ENCODE data around the gene GUCY1B1.
A peak's percentile ranks its signal among the peaks of the same experiment; 100 is the strongest.
"Not testable (repeated sequence)": the region's sequence is repeated elsewhere in the genome, so short reads cannot be mapped to it uniquely, and the experiment has no call there.

GUCY1B1 gene

DNA sequence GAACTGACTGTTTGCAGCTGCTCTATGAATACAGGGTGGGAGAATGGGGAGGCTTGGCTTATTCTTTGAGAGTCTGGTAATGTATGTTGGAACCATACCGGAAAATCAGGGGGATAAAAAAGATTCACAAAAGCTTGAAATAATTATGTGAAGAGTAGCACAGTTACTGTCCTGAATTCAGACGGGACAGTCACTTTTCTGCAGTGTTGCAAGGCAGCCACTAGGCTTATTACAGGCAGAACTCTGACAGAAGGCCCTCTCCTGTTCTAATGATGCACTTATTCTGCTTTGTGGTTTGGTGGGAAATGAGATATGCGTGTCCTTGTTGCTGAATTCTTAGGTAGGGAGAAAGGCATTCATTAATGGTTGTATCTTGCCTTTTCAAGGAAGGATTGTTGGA is 37.2 kb downstream of the GUCY1B1 start:
- no peak for DNase-seq (ENCODE audit: low spot score)
- WGBS, 2 donors (ENCODE audit: extremely low coverage in 2 of 2, insufficient read length in 2 of 2, insufficient replicate concordance in 1 of 2) = no CpG with 5 or more reads among the region's 3 CpGs
- H3K36me3 ChIP-seq (replicated peaks in 1 of 2; ENCODE audit: control insufficient read depth in 2 of 2, insufficient read depth in 2 of 2, low read length in 2 of 2) = peaks cover 0 to 2% of the 10 kb centered on the region in 2 donors
- H2BK15ac ChIP-seq (ENCODE audit: low read length) = no peak overlapping the region
- no peaks in the 10 kb centered on the region for H3K27me3 ChIP-seq (ENCODE audit: control insufficient read depth in 3 of 3, insufficient read depth in 3 of 3, low read depth in 1 of 3, low read length in 3 of 3)
- no peak overlapping the region for H4K91ac ChIP-seq (ENCODE audit: low read depth, low read length, poor library complexity)
- H2BK12ac ChIP-seq (ENCODE audit: low read length) = no peak overlapping the region
- no peak overlapping the region for H3K9ac ChIP-seq (ENCODE audit: low read depth, low read length, poor library complexity)
- H3K4ac ChIP-seq (ENCODE audit: low read length) = no peak overlapping the region
- H3K4me2 ChIP-seq (ENCODE audit: insufficient read depth, low read length, poor library complexity, severe bottlenecking) = no peak overlapping the region
- H3K27ac ChIP-seq (replicated peaks; ENCODE audit: low read length) = no peak overlapping the region
- H2BK120ac ChIP-seq (ENCODE audit: low read depth, low read length) = no peak overlapping the region
- H3K14ac ChIP-seq (ENCODE audit: low read length) = no peak overlapping the region
- H2AFZ ChIP-seq (ENCODE audit: low read length) = no peak overlapping the region
- H2AK5ac ChIP-seq (ENCODE audit: low read depth, low read length) = no peak overlapping the region
- no peak overlapping the region for H2BK5ac ChIP-seq (ENCODE audit: low read length)
- no peak overlapping the region for H4K8ac ChIP-seq (ENCODE audit: low read depth, low read length)
- H3K23ac ChIP-seq (ENCODE audit: low read depth, low read length, poor library complexity) = no peak overlapping the region
- no peak overlapping the region for H3K18ac ChIP-seq (ENCODE audit: low read length)
- H3K4me3 ChIP-seq (ENCODE audit: low read length in 2 of 2) = no peak overlapping the region
- no peaks in the 10 kb centered on the region for H3K4me1 ChIP-seq (ENCODE audit: control insufficient read depth in 2 of 2, insufficient read depth in 1 of 2, low read depth in 1 of 2, low read length in 2 of 2)
- no peaks in the 10 kb centered on the region for H3K9me3 ChIP-seq (replicated peaks in 1 of 2; ENCODE audit: control insufficient read depth in 2 of 2, insufficient read depth in 1 of 2, low read depth in 1 of 2, low read length in 2 of 2)
- H3K79me1 ChIP-seq (ENCODE audit: low read depth, low read length) = no peaks in the 10 kb centered on the region

DNA sequence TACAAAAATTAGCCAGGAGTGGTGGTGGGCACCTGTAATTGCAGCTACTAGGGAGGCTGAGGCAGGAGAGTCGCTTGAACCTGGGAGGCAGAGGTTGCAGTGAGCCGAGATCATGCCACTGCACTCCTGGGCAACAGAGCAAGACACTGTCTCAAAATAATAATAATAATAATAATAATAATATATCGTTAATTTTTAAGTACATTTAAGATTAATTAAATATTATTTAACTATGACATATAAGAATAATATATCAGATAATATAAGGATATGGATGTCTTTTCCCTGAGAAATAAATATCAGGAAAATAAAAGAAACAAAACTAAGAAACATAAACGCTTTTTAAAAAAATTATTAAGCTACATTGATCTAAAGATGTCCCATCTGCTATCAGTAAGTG is 38.8 kb downstream of the GUCY1B1 start:
- H2BK120ac ChIP-seq (ENCODE audit: low read depth, low read length); H3K36me3 ChIP-seq (replicated peaks in 1 of 2; ENCODE audit: control insufficient read depth in 2 of 2, insufficient read depth in 2 of 2, low read length in 2 of 2); H2AFZ ChIP-seq (ENCODE audit: low read length); H4K8ac ChIP-seq (ENCODE audit: low read depth, low read length); H2AK5ac ChIP-seq (ENCODE audit: low read depth, low read length); H3K79me1 ChIP-seq (ENCODE audit: low read depth, low read length); H2BK15ac ChIP-seq (ENCODE audit: low read length); H4K91ac ChIP-seq (ENCODE audit: low read depth, low read length, poor library complexity); H3K9ac ChIP-seq (ENCODE audit: low read depth, low read length, poor library complexity); H3K4me1 ChIP-seq (ENCODE audit: control insufficient read depth in 2 of 2, insufficient read depth in 1 of 2, low read depth in 1 of 2, low read length in 2 of 2); H3K27me3 ChIP-seq (ENCODE audit: control insufficient read depth in 3 of 3, insufficient read depth in 3 of 3, low read depth in 1 of 3, low read length in 3 of 3); H3K27ac ChIP-seq (replicated peaks; ENCODE audit: low read length); H2BK5ac ChIP-seq (ENCODE audit: low read length); H3K9me3 ChIP-seq (replicated peaks in 1 of 2; ENCODE audit: control insufficient read depth in 2 of 2, insufficient read depth in 1 of 2, low read depth in 1 of 2, low read length in 2 of 2); H3K4me2 ChIP-seq (ENCODE audit: insufficient read depth, low read length, poor library complexity, severe bottlenecking); H3K4me3 ChIP-seq (ENCODE audit: low read length in 2 of 2); H3K18ac ChIP-seq (ENCODE audit: low read length); H3K4ac ChIP-seq (ENCODE audit: low read length); DNase-seq (ENCODE audit: low spot score); H3K23ac ChIP-seq (ENCODE audit: low read depth, low read length, poor library complexity); H3K14ac ChIP-seq (ENCODE audit: low read length); H2BK12ac ChIP-seq (ENCODE audit: low read length): not testable (repeated sequence)
- WGBS, 2 donors (ENCODE audit: extremely low coverage in 2 of 2, insufficient read length in 2 of 2, insufficient replicate concordance in 1 of 2) = no CpG with 5 or more reads among the region's 4 CpGs

DNA sequence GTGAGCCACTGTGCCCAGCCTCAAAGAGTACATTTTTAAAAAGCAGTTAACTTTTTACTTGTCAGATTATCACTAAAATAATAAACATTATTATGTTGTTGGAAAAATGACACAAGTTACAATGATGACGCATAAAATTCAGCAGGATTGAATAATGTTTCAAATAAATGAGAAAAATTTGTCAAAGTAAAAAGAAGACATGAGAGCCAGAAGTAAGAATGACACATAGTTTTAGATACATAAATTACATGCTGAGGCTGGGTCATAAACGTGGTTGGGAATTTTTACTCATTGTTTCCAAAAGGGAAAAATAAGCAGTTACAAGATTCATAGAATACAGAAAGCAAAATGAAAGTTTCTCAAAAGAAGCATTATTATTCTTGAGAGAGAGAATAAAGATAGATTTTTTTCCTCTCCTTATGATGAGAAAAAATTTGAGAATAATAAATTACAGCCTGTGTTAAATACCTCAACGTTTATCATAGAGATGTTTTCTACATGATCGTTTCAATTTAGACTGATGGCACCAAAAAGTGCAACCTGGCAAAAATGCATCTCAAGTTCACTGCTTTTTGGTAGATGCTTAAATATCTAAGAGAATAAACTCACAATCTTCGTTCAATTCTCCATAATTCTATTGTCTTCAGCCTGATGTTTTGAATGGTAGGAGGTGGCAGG is 40.4 kb downstream of the GUCY1B1 start:
- no peak overlapping the region for H2AFZ ChIP-seq (ENCODE audit: low read length)
- H3K4me2 ChIP-seq (ENCODE audit: insufficient read depth, low read length, poor library complexity, severe bottlenecking) = no peak overlapping the region
- no peak overlapping the region for H2BK12ac ChIP-seq (ENCODE audit: low read length)
- H3K27me3 ChIP-seq (ENCODE audit: control insufficient read depth in 3 of 3, insufficient read depth in 3 of 3, low read depth in 1 of 3, low read length in 3 of 3) = no peaks in the 10 kb centered on the region
- no CpG with 5 or more reads among the region's 5 CpGs for WGBS, 2 donors (ENCODE audit: extremely low coverage in 2 of 2, insufficient read length in 2 of 2, insufficient replicate concordance in 1 of 2)
- no peaks in the 10 kb centered on the region for H3K4me1 ChIP-seq (ENCODE audit: control insufficient read depth in 2 of 2, insufficient read depth in 1 of 2, low read depth in 1 of 2, low read length in 2 of 2)
- H4K91ac ChIP-seq (ENCODE audit: low read depth, low read length, poor library complexity) = no peak overlapping the region
- H3K9ac ChIP-seq (ENCODE audit: low read depth, low read length, poor library complexity) = no peak overlapping the region
- H2BK120ac ChIP-seq (ENCODE audit: low read depth, low read length) = no peak overlapping the region
- H2BK5ac ChIP-seq (ENCODE audit: low read length) = no peak overlapping the region
- no peak overlapping the region for H3K4ac ChIP-seq (ENCODE audit: low read length)
- no peak for DNase-seq (ENCODE audit: low spot score)
- H4K8ac ChIP-seq (ENCODE audit: low read depth, low read length) = no peak overlapping the region
- no peak overlapping the region for H3K14ac ChIP-seq (ENCODE audit: low read length)
- no peak overlapping the region for H3K23ac ChIP-seq (ENCODE audit: low read depth, low read length, poor library complexity)
- no peak overlapping the region for H3K4me3 ChIP-seq (ENCODE audit: low read length in 2 of 2)
- no peak overlapping the region for H3K27ac ChIP-seq (replicated peaks; ENCODE audit: low read length)
- no peak overlapping the region for H3K18ac ChIP-seq (ENCODE audit: low read length)
- no peaks in the 10 kb centered on the region for H3K9me3 ChIP-seq (replicated peaks in 1 of 2; ENCODE audit: control insufficient read depth in 2 of 2, insufficient read depth in 1 of 2, low read depth in 1 of 2, low read length in 2 of 2)
- peaks cover 0 to 9% of the 10 kb centered on the region in 2 donors for H3K36me3 ChIP-seq (replicated peaks in 1 of 2; ENCODE audit: control insufficient read depth in 2 of 2, insufficient read depth in 2 of 2, low read length in 2 of 2)
- H2AK5ac ChIP-seq (ENCODE audit: low read depth, low read length) = no peak overlapping the region
- no peaks in the 10 kb centered on the region for H3K79me1 ChIP-seq (ENCODE audit: low read depth, low read length)
- no peak overlapping the region for H2BK15ac ChIP-seq (ENCODE audit: low read length)

DNA sequence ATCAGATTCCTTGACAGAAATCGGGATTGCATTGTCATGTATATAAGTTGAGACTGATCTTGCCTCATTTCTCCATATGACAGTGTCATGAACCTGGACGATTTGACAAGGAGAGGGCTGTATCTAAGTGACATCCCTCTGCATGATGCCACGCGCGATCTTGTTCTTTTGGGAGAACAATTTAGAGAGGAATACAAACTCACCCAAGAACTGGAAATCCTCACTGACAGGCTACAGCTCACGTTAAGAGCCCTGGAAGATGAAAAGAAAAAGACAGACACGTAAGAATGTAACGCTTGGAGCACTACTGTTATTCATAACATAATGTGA is 40.9 kb downstream of the GUCY1B1 start:
- Histone ChIP-seq H3K36me3 (replicated peaks in 1 of 2; ENCODE audit: control insufficient read depth in 2 of 2, insufficient read depth in 2 of 2, low read length in 2 of 2) (peaks cover 0 to 9% of the 10 kb centered on the region in 2 donors), H3K4me2 (ENCODE audit: insufficient read depth, low read length, poor library complexity, severe bottlenecking) (no peak overlapping the region), H2BK15ac (ENCODE audit: low read length) (no peak overlapping the region), H2BK120ac (ENCODE audit: low read depth, low read length) (no peak overlapping the region), H2AK5ac (ENCODE audit: low read depth, low read length) (no peak overlapping the region), H3K9ac (ENCODE audit: low read depth, low read length, poor library complexity) (no peak overlapping the region), H4K91ac (ENCODE audit: low read depth, low read length, poor library complexity) (no peak overlapping the region), H3K23ac (ENCODE audit: low read depth, low read length, poor library complexity) (no peak overlapping the region), H2BK5ac (ENCODE audit: low read length) (no peak overlapping the region), H3K4me1 (ENCODE audit: control insufficient read depth in 2 of 2, insufficient read depth in 1 of 2, low read depth in 1 of 2, low read length in 2 of 2) (no peaks in the 10 kb centered on the region), H3K9me3 (replicated peaks in 1 of 2; ENCODE audit: control insufficient read depth in 2 of 2, insufficient read depth in 1 of 2, low read depth in 1 of 2, low read length in 2 of 2) (no peaks in the 10 kb centered on the region), H3K27ac (replicated peaks; ENCODE audit: low read length) (no peak overlapping the region), H2AFZ (ENCODE audit: low read length) (peak overlapping the region; percentile 35), H3K14ac (ENCODE audit: low read length) (no peak overlapping the region), H2BK12ac (ENCODE audit: low read length) (no peak overlapping the region), H4K8ac (ENCODE audit: low read depth, low read length) (no peak overlapping the region), H3K27me3 (ENCODE audit: control insufficient read depth in 3 of 3, insufficient read depth in 3 of 3, low read depth in 1 of 3, low read length in 3 of 3) (no peaks in the 10 kb centered on the region), H3K79me1 (ENCODE audit: low read depth, low read length) (no peaks in the 10 kb centered on the region), H3K4ac (ENCODE audit: low read length) (no peak overlapping the region), H3K18ac (ENCODE audit: low read length) (no peak overlapping the region), H3K4me3 (ENCODE audit: low read length in 2 of 2) (no peak overlapping the region)
- DNase-seq (ENCODE audit: low spot score) = no peak
- WGBS, 2 donors (ENCODE audit: extremely low coverage in 2 of 2, insufficient read length in 2 of 2, insufficient replicate concordance in 1 of 2) = no CpG with 5 or more reads among the region's 8 CpGs
